Measurements from ENCODE around the gene FGR. TPM values are rescaled to one million over a fixed set of nuclear protein-coding genes. Genes with fewer than 3 reads are reported as not detected.

FGR gene
- total and polyA plus RNA-seq, 2 donors (not counting 1 experiment from before 2014, with no cell fraction given) = 57.0 to 295 TPM

- ATAC-seq (ENCODE audit: low read depth) (no peak), DNase-seq (no peak)
- Histone ChIP-seq H3K79me2 (ENCODE audit: control insufficient read depth, insufficient read depth, low read length) (peaks cover 66% of the 10 kb centered on the region), H3K4me3 (ENCODE audit: control extremely low read depth in 1 of 5, extremely low read depth in 1 of 5, insufficient read depth in 1 of 5, low read depth in 2 of 5, low read length in 4 of 5) (no peak overlapping the region), H3K36me3 (replicated peaks in 1 of 2; ENCODE audit: control extremely low read depth in 1 of 2, control insufficient read depth in 1 of 2, extremely low read depth in 1 of 2, insufficient read depth in 2 of 2, low read length in 1 of 2) (no peaks in the 10 kb centered on the region), H3K27ac (ENCODE audit: low read length in 2 of 2) (no peak overlapping the region), H3K4me1 (ENCODE audit: control insufficient read depth in 2 of 2, insufficient read depth in 2 of 2, low read length in 2 of 2) (peaks cover 23 to 35% of the 10 kb centered on the region in 2 donors), H4K20me1 (ENCODE audit: control insufficient read depth, insufficient read depth, low read length, poor library complexity, severe bottlenecking) (peaks cover 43% of the 10 kb centered on the region), H3K27me3 (replicated peaks in 1 of 4; ENCODE audit: control extremely low read depth in 1 of 4, control insufficient read depth in 3 of 4, insufficient read depth in 4 of 4, low read length in 3 of 4) (no peaks in the 10 kb centered on the region), H3K9ac (ENCODE audit: low read length) (no peak overlapping the region), H2AFZ (ENCODE audit: insufficient read depth, low read depth, low read length, poor library complexity, severe bottlenecking) (no peak overlapping the region), H3K9me3 (ENCODE audit: control extremely low read depth in 1 of 3, control insufficient read depth in 2 of 3, insufficient read depth in 1 of 3, low read length in 2 of 3) (no peaks in the 10 kb centered on the region), H3K4me2 (replicated peaks; ENCODE audit: low read depth, low read length, poor library complexity, severe bottlenecking) (peak overlapping the region; percentile 36)
- no peaks in the 10 kb centered on the region for H3K27me3 Mint-ChIP-seq
- intact Hi-C loops (cut with micrococcal nuclease) = no loop called here
- H3K4me3 Mint-ChIP-seq = no peak overlapping the region
- WGBS (ENCODE audit: insufficient coverage) = 41% methylated on average over 4 of the region's 10 CpGs
- TF ChIP-seq EZH2 (IDR thresholded peaks at IDR 0.05; ENCODE audit: borderline replicate concordance, insufficient read depth, low read depth, low read length, poor library complexity, severe bottlenecking) (no peak), CTCF (IDR thresholded peaks at IDR 0.05) (no peak)
- peaks cover 43% of the 10 kb centered on the region for H3K4me1 Mint-ChIP-seq
- H3K27ac Mint-ChIP-seq = no peak overlapping the region
- ChIA-PET POLR2A (no interaction called here), CTCF (interaction anchor here (0.8 to 2.0 kb wide), 5 partner anchors 10 to 169 kb away, joined by 3 to 8 read pairs (median 4); no protein-coding TSS in a partner anchor)
- H3K9me3 Mint-ChIP-seq (ENCODE audit: insufficient read depth) = no peaks in the 10 kb centered on the region
Measured at GRCh38 chr1:27563591-27564471, 71.2 kb downstream of the FGR start.

GRCh38 chr1:27563341-27563590 lies 71.7 kb downstream of the FGR start:
- no peaks in the 10 kb centered on the region for H3K9me3 ChIP-seq (ENCODE audit: control extremely low read depth in 1 of 3, control insufficient read depth in 2 of 3, insufficient read depth in 1 of 3, low read length in 2 of 3)
- peaks cover 22 to 32% of the 10 kb centered on the region in 2 donors for H3K4me1 ChIP-seq (ENCODE audit: control insufficient read depth in 2 of 2, insufficient read depth in 2 of 2, low read length in 2 of 2)
- H3K27me3 ChIP-seq (replicated peaks in 1 of 4; ENCODE audit: control extremely low read depth in 1 of 4, control insufficient read depth in 3 of 4, insufficient read depth in 4 of 4, low read length in 3 of 4) = no peaks in the 10 kb centered on the region
- Mint-ChIP-seq H3K9me3 (ENCODE audit: insufficient read depth) (no peaks in the 10 kb centered on the region), H3K4me1 (peaks cover 40% of the 10 kb centered on the region), H3K27ac (no peak overlapping the region), H3K4me3 (no peak overlapping the region), H3K27me3 (no peaks in the 10 kb centered on the region)
- ChIA-PET POLR2A (no interaction called here), CTCF (interaction anchor here (1.0 to 1.8 kb wide), 3 partner anchors 13 to 168 kb away, joined by 4 to 7 read pairs (median 4); no protein-coding TSS in a partner anchor)
- H3K36me3 ChIP-seq (replicated peaks in 1 of 2; ENCODE audit: control extremely low read depth in 1 of 2, control insufficient read depth in 1 of 2, extremely low read depth in 1 of 2, insufficient read depth in 2 of 2, low read length in 1 of 2) = no peaks in the 10 kb centered on the region
- peaks cover 66% of the 10 kb centered on the region for H3K79me2 ChIP-seq (ENCODE audit: control insufficient read depth, insufficient read depth, low read length)
- no peak overlapping the region for H3K9ac ChIP-seq (ENCODE audit: low read length)
- H3K4me3 ChIP-seq (ENCODE audit: control extremely low read depth in 1 of 5, extremely low read depth in 1 of 5, insufficient read depth in 1 of 5, low read depth in 2 of 5, low read length in 4 of 5) = no peak overlapping the region
- intact Hi-C loops (cut with micrococcal nuclease) = no loop called here
- no peak for DNase-seq
- no peak for TF ChIP-seq EZH2 (IDR thresholded peaks at IDR 0.05; ENCODE audit: borderline replicate concordance, insufficient read depth, low read depth, low read length, poor library complexity, severe bottlenecking)
- TF ChIP-seq CTCF (IDR thresholded peaks at IDR 0.05) = no peak
- WGBS (ENCODE audit: insufficient coverage) = 71% methylated on average over 4 of the region's 4 CpGs
- H2AFZ ChIP-seq (ENCODE audit: insufficient read depth, low read depth, low read length, poor library complexity, severe bottlenecking) = no peak overlapping the region
- ATAC-seq (ENCODE audit: low read depth) = no peak
- H3K27ac ChIP-seq (ENCODE audit: low read length in 2 of 2) = no peak overlapping the region
- peaks cover 42% of the 10 kb centered on the region for H4K20me1 ChIP-seq (ENCODE audit: control insufficient read depth, insufficient read depth, low read length, poor library complexity, severe bottlenecking)
- peak overlapping the region; percentile 36 for H3K4me2 ChIP-seq (replicated peaks; ENCODE audit: low read depth, low read length, poor library complexity, severe bottlenecking)
